Fibroblast of skin of abdomen (primary cell): ENCODE results near the gene GPR82.
"Not testable (repeated sequence)": the region's sequence is repeated elsewhere in the genome, so short reads cannot be mapped to it uniquely, and the experiment has no call there.

ENCODE experiments used
- DNase-seq: peaks from one replicate; pipeline ENCODE4 v3.0.0-alpha.2; 2013

Gene GPR82

DNA sequence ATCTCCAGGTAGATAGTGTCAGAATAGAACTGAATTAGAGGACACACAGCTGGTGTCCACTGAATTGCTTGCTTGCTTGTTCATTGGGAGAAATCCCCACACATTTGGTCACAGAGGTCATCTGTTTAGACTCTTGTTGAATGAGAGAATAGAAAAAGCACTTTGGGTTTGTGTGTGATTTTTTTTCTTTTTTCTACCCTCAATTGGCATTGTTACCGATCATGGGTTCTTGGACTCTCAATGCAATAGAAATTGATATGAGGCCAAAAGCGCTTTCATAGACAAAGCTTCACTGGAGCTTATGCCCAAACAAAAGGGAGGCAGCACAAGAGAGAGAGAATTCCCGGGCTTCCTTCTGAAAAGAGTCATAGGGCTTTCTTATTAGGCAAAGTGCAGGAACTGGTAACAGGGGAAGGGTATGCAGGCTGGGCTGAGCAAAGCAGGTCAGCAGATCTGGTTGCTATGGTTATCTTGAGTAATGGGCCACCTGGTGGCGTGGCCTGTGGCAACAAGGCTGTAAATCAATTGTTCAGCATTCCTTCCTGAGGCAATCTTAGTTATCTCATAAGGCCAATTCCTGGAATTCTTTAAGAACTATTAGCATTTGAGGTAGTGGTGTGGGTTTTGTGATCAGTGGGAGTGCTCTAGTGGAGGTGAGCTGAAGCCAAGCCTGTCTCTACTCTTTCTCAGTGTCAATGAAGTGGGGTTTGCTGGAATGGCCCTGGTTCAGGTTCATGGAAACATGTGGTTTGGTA lies 5.3 kb upstream of the GPR82 start:
- DNase-seq: peak; percentile 5

DNA sequence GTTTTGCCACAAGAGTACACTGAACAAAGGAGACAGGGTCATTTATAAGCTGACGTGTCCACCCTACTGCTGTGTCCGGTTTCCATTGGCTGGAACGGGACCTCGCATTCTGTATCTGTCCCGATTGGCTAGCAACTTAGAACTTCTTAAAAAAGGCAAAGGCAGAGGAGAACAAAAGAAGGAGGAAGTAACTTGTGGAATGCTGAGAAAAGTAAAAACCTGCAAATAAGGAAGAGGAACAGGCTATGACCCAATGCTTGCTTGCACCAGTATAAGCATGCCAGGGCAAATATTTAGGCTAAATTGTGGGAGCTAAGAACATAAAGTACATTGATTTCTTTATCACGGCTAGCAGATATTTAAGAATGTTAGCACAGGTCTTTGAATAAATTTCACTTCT lies 4.4 kb upstream of the GPR82 start:
- not testable (repeated sequence) for DNase-seq

DNA sequence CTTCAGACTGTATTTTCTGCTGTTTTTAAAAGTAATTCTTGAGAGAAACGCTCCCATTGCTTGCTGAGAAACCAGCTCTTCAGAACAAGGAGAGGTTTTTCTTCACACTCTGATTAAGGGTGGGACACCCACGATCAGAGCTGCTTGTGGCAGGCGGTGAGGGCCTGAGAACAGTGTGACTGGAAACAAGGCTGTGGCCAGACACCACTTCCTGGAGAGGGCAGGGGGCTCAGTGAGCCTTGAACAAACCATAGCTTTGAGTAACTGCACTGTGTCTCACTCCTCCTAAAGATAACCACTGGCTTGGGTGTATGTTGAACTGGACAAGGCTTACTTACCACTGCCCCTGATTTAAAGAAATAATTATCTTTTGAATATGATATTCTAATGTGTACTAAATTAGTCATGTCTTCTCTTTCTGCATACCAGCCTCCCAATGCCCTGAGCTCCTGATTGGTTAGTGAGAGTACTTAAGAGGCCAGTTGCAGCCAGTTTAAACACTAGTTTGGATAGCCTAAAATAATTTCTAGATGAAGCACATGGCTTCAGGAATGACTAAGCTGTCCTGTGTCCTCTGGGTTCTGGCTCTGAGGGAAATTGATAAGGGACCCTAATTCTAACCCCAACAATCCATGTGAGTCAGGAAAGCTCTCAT lies 3.7 kb upstream of the GPR82 start:
- no peak for DNase-seq

DNA sequence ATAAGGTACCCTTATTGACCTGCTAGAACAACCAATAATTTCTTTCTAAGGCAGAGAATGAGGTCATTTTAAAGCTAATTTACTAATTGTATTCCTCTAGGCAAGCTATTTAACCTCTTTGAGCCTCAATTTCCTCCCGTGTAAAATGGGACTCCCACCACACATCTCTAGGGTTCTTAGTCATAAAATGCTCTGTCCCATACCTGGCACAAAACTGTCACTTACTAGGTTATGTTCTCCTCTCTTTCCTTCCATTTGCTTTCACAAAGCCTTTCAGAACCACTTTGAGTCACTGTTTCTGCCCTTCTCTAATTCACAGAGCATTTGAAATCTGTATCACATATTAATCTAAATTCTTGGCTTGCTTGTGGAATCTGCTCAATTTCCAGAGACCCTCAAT lies 2.4 kb upstream of the GPR82 start:
- DNase-seq: no peak

DNA sequence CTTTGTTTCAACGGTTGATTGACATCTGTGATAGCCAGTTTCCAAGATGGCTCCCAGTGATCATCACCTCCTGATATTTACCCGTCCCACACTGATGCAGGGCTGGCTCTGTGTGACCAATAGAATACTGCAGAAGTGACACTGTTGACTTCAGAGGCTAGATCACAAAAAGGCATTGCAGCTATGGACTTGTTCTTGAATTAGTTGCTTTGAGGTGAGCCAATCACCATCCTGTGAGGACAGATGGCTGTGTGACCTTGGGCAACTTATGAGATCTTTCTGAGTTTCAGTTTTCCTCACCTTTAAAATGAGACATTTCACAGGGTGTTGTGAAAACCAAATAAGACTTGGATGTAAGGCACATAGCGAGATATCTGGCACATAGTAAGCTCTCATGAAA lies 1.8 kb upstream of the GPR82 start:
- DNase-seq: no peak

DNA sequence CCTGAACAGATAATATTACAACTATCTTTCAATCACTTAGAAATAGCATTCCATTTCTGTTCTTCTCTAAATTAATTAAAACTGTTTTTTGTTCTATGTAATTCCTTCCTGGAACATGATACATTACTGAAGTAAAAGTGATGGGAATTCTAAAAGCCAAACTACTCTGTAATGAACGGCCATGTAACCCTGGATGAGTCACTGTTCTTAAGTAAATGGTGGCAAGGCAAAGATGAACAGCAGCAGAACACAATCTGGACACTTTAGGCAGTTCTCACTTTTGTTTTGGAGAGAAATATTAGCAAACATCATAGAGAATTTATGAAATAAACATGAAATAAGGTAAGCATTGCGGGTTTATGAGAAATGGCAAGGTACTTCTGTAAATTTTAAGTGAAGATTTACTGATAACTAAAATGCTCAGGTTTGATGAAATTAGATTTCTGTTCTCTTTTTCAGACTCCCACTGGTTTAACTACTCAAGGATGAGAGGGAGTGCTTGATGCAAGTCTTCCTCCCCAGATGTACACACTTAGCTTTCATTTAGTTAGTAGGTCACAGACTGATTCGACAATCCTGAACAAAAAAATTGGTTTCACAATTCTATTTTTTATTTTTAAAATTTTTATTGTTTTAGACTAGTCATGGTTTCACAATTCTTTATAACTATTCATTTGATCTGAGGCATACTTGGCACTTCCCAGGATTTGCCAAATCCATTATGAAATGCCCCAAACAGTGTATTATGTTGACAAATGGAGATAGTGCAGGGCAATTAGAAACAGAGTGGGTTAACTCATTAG lies 964 bp upstream of the GPR82 start:
- DNase-seq: peak; percentile 4

DNA sequence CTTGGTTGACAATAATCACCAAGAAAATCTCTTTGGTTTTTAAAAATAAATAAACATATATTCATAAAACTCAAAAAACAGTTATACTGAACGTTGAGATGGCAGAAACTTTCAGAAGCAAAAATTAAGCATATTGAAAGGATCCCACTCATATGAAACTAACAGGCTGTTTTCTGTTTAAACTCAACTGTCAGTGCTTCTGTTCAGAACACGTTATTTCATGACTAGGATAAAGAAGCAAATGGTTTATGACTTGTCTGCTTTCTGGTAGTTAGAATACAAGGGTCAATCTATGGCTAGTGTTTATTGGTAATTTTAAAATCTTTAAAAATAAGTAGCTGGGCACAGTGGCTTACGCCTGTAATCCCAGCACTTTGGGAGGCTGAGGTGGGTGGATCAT lies 4.1 kb downstream of the GPR82 start:
- no peak for DNase-seq

DNA sequence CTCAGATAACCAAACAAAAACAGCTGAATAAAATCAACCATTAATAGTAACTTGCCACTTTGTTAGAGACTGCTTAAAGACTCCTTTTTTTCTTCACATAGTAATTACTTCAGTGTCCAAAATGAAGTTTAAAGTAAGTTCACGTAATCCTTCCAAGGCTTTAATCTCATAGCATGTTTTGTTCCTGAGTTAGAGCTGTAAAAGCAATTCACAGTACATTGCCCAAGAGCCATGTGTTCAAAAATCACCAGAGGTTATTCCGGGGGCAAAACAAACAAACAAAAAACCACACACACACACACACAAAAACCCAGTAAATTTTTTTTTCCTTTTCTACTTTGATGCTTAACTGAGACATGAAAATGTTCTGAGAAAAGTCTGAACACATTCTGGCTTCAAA lies 6.1 kb downstream of the GPR82 start:
- DNase-seq: no peak

DNA sequence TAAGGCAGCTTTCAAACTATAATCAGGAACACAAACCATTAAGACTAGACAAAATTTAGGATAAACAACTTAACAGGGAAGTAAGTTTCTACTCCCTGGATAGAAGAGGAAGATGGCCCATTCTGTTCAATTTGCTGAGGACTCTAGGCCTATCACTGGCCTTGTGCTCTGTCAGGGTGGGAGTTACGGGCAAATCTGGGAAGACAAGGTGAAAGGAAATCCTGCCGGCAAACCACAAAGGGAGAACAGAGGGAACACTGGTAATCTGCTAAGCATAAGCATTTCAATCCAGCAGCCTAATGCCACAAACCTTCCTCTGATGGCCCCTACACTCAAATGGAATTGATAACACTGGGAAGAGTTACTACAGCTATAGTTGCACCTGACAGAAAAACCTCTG lies 8.3 kb downstream of the GPR82 start:
- DNase-seq: no peak

DNA sequence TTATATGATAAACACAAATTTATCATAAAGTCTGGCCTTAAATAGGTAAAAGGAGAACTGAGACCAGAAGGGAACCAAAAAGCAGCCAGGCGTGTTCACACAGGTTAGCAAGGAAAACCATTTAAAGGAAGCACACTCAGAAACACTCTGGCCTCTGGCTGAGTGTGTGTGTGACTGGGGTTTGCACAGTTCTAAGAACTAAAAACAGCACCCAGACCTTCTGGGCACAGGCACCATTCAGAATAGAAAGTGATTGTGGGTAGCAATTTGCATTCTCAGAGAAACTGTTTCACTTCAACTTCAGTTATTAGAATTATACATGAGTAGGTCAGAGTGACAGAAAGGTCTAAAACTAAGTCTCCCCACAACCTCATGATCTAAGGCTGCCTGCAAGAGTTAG lies 10.0 kb downstream of the GPR82 start:
- no peak for DNase-seq

DNA sequence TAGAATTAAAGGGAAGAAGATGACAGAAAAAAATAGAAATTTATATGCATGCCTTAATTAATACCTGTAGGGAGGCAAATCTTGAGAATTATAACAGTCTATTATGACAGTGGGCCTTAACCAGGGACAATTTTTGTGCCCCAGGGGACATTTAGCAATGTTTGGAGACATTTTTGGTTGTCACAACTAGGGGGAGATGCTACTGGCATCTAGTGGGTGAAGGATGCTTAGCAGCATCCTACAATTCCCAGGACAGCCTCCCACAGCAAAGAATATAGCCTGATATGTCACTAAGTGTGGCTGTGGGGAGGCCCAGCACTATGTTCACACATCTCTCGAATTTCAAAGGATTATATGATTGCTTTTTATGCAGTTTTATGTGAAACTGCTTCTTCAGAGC lies 10.5 kb downstream of the GPR82 start:
- DNase-seq: peak; percentile 0

DNA sequence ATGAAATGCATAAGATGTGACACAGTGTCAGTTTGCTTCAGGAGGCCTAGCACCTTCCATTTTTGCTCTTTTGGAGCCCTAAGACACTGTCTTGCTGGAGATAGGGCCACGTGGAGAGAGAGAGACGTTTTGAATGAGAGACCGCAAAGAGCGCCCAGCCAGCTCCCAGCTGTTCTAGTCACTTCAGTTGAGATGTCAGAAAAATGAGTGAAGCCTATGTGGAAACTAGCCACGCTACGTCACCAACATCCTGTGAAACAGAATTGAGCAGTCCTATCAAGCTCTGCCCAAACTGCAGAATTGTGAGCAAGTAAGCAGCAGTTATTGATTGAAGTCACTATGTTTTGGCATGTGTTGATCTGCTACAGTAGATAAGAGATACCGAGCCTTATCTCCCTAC lies 13.1 kb downstream of the GPR82 start:
- DNase-seq: no peak

DNA sequence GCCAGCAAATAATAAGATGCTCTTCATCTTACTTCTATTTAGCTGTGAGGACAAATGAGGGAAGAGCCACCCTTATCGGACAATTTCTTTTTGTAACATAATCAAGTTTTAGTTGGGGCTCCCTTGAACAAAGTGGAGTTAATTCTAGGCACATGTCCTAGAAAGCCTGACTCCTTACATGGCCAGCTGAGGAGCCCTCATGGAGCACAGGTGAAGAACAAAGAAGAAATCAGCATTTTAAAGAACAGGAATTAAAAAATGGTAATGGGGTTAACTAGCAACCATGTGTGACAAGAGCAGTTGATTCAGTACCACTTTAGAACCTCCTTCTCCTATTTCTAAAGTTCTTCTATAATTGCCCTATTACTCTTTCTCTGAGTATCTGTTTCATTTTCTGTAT lies 15.9 kb downstream of the GPR82 start:
- no peak for DNase-seq

DNA sequence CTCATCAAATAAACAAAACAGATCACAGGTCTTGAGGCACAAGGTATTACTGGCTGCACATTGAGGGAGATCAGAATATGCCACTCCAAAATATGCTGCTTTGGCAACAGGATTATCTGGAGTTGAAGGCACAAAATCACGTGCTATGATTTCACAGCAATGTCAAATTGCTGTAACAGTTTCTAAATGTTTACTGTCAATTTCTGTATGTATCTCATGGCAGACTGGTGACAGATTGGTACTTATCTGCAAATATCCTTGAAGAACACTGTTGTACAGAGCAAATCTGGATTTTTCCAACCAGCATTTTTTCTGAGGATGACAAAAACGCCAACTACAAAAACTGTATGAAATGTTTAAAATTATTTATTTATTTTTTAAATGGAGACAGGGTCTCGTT lies 26.7 kb downstream of the GPR82 start:
- no peak for DNase-seq

DNA sequence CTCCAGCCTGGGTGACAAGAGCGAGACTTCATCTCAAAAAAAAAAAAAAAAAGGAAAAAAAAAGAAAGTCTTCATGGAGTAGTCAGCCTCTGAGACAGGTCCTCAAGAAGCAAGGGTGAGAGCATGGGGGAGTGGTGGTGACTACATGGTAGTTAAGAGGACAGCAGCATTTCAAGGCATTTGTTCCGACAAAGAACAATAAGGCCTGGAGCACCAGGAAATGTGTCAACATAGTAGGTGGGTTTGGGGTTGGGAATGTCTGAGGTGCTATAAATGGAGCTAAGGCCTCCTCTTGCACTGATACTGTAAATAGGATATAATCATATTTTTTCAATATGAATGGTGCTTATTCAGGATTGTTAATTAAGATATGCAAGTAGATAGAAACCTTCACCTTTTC lies 34.4 kb downstream of the GPR82 start:
- no peak for DNase-seq

DNA sequence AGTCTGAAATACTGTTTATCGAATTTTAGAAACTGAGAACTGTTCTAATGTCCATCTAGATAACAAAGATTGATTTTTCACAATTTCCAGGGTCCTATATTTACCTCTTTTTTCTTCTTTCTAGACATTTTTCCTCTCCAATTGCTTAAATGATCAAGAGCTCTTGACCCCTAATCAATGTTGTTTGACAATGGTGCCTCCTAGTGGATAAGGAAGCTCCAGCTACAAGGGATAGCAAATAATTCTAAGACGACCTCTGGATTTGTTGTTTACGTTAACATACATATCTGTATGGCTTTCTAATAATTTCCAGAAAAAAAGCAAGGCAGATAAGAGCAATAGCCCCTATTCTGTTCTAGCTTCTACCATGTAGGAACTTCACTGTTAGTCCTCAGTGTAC lies 35.8 kb downstream of the GPR82 start:
- peak; percentile 12 for DNase-seq

DNA sequence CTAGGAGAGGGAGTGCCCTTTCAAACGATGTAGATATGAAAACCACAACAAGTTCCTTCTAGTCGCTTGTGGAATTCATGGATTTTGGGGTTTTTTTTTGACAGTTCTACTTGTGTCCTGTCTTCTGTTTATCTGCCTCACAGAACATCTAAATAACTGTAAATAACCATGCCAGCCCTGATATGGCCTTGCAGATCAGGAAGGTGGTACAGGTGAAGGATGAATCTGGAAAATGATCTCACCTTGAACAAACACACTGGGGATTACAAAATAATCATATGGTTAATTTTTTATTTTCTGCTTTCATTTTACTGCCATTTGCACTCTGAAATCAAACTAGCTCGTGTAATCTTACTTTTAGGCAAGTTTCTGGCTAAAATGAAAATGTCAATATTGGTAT lies 37.2 kb downstream of the GPR82 start:
- no peak for DNase-seq

DNA sequence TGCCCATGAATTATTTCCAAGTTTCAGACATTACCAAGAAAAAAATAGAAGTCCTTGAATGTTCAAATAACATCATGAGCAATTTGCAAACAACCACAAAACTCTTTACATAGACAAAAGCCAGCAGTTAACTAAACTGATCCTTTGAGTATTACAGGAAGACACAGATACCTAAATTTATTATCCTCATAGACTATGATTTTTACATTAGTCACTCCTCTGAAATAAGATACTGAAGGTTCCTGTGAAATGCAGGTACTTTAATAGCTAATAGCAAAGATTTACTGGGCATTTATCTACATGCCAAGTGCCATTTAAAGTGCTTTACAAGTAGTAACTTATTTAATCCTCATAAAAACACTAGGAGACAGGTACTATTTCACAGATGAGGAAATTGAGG lies 37.7 kb downstream of the GPR82 start:
- no peak for DNase-seq

DNA sequence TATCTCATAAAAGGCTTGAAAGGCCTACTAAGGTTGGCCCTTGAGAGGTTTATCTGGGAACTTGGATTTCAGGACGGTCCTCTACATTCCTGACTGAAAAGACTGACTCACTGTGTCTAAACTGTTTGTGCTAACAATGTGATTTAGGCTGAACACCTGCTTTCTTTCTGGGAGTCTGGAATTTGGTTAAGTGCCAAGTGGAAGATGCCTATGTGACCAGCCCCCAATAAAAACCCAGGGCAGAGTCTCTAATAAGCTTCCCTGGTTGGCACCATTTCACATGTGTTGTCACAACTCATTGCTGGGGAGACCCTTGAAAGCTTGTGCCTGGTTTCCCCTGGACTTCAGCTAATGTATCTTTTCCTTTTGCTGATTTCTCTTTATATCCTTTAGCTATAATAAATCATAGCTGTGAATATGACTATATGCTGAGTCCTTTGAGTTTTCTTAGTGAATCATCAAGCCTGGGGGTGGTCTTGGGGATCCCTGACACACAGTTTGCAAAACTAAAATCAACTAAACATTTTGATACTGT lies 55.1 kb downstream of the GPR82 start:
- peak; percentile 62 for DNase-seq
